ENCODE data around the gene AACS.

The AACS gene

GRCh38 chr12:125187148-125187745, 122.0 kb downstream of the AACS start:
- no peak for DNase-seq

GRCh38 chr12:125187780-125188741, 122.8 kb downstream of the AACS start:
- DNase-seq, result no peak

GRCh38 chr12:125189015-125189414, 123.8 kb downstream of the AACS start:
- DNase-seq, result no peak

GRCh38 chr12:125189502-125189901, 124.3 kb downstream of the AACS start:
- no peak for DNase-seq

- no peak for DNase-seq
Observed at GRCh38 chr12:125191361-125192087, 126.3 kb downstream of the AACS start.

- no peak for DNase-seq
Observed at GRCh38 chr12:125192690-125193221, 127.5 kb downstream of the AACS start.

Data from NCI-H1930 (cell line).